Cardiac fibroblast (primary cell): ENCODE data around the gene COX4I2.

Experiments
- DNase-seq, 2 donors: peaks; one replicate each; pipeline versions ENCODE4 v3.0.0 to v3.0.0-alpha.2; 2010; ENCODE audit warnings: low read depth in 2 of 2
- H3K4me3 ChIP-seq, 2 donors: replicated peaks in 1 of 2; 1 replicate in 1 of 2; 2 replicates in 1 of 2; pipeline ENCODE4 v1.5.1; 2011; ENCODE audit warnings: low read depth in 2 of 2, low read length in 2 of 2, mild to moderate bottlenecking in 2 of 2, moderate library complexity in 1 of 2
- TF ChIP-seq, protein P1 (sequence below): IDR thresholded peaks from one replicate; pipeline ENCODE4 v1.5.1; 2011; ENCODE audit warnings: low read depth, mild to moderate bottlenecking, low read length, inconsistent platforms

COX4I2 gene

DNA sequence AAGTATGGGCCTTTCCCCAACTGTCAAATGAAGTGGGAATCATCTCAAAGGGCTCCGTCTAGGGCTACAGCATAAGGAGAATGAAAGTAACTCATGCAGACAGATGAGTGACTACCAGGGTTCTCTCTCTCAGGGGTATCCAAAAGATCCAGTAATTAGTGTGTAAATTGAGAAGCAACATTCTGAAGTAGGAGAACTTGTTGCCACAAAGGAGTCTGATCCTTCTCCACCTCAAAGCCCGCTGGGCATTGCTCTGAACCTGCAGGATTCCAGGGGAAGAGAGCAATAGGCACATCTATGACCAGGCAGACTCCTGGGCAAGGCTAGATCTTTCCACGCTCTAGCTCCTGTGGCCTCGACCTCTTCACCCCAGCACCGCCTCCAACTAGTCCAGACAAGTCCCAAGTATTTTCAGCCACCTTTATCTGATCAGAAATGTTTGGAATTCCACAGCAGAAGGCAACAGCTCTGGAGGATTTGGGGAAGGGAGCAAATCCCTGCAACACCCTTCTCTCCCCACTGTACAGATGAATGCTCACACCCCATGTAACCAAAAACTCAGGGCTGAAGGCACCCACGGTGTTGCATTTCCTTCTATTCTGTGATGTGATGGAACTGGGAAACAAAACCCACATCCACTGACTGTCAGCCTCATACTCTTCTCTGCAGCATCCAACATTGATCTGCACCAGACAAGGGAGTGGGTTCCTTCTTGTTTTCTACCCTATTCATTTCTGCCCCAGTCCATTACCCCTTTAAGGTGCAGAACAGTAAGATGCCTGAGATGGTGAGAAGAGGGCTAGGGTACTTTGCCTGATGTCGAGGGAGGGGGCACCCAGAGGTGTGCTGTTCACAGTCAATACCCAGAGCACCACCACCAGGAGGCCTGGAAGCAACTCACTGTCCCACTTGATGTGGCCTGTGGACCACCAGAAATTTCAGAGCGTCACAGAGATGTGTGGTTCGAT lies 41.0 kb downstream of the COX4I2 start:
- no peak overlapping the region for H3K4me3 ChIP-seq
- peak in 1 of 2 donors; percentile 61 for DNase-seq
- TF ChIP-seq, protein P1, sequence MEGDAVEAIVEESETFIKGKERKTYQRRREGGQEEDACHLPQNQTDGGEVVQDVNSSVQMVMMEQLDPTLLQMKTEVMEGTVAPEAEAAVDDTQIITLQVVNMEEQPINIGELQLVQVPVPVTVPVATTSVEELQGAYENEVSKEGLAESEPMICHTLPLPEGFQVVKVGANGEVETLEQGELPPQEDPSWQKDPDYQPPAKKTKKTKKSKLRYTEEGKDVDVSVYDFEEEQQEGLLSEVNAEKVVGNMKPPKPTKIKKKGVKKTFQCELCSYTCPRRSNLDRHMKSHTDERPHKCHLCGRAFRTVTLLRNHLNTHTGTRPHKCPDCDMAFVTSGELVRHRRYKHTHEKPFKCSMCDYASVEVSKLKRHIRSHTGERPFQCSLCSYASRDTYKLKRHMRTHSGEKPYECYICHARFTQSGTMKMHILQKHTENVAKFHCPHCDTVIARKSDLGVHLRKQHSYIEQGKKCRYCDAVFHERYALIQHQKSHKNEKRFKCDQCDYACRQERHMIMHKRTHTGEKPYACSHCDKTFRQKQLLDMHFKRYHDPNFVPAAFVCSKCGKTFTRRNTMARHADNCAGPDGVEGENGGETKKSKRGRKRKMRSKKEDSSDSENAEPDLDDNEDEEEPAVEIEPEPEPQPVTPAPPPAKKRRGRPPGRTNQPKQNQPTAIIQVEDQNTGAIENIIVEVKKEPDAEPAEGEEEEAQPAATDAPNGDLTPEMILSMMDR: no peak

DNA sequence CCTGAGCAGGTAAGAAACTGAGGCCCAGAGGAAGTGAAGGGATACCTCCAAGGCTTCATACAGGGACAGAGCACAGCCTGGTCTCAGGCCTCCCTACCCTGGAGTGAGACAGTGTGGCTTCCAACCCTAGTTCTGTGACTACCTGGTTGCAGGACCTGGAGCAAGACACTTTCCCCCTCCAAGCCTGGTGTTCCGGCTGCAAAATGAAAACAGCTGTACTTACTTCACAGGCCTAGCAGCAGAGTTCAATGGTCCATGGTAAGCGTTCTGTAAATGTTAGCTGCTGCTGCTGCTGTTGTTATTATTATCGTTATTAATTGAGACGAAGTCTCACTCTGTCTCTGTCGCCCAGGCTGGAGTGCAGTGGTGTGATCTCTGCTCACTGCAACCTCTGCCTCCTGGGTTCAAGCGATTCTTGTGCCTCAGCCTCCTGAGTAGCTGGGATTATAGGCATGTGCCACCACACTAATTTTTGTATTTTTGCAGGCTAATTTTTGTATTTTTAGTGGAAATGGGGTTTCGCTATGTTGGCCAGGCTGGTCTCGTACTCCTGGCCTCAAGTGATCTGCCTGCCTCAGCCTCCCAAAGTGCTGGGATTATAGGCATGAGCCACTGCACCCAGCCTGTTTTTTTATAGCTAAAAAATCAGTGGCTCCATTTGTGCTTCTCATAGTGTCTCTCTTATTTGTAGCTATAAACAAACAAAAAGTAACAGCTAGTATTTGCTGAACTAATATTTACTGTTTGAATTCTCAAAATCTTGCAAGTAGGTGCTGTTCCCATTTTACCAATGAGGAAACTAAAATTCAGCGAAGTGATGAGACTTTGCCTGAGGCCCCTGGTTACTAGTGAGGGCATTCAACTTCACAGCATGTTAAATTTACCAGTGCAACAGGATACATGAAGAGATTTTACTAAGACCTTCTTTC lies 41.9 kb downstream of the COX4I2 start:
- no peak overlapping the region for H3K4me3 ChIP-seq
- no peak for DNase-seq
- TF ChIP-seq, protein P1: no peak

DNA sequence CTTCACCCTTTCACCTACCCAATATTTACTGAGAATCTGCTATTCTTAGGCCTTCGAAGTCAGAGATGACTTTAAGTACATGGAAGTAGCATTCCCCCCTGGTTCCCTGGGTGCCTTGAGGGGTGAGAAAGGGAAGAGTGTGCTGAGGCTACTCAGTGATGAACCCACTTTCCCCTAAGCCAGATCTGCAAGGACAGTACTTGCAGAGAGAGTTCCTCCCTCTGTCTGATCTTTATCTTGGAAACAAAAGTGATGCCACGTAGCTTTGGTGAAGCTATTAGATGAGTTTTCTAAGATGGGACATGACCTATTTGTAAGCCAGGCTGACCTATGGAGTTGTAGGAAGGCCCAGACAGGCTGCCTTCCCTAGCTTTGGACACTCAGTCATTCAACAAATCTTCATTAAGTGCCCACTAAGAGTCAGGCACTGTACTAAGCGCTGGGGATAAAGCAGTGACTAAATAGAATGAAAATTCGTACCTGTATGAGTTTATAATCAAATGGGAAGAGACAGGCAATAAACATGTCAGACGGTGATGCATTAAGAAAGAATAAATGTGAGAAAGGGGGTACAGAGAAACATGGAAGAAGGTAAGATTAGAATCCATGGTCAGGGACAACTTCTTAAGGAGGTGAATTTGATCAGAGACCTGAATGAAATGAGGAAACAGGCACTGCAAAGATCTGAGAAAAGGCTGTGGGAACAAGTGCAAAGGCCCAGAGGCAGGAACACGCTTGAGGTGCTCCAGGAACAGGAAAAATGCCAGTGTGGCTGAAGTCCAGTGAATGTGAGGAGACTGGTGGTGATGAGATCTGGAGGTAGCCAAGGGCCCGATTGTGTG lies 42.8 kb downstream of the COX4I2 start:
- TF ChIP-seq, protein P1: no peak
- DNase-seq: no peak
- H3K4me3 ChIP-seq: no peak overlapping the region

DNA sequence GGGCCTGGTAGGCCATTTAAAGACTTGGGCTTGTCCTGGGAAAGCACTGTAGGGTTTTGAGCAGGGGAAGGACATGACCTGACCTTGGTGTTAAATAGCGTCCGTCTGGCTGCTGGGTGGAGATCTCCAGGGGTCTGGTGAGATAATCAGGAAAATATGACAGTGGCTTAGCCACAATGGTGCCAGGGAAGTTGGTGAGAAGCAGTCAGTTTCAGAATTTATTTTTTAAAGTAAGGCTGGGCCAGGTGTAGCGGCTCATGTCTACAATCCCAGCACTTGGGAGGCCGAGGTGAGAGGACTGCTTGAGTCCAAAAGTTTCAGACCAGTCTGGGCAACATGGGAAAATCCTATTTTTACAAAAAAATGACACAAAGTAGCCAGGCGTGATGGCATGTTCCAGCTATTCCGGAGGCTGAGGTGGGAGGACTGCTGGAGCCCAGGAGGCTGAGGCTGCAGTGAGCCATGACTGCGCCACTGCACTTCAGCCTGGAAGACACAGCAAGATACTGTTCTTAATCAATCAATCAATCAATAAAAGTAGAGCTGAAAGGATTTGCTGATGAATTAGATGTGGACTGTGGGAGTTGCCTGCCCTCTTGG lies 43.5 kb downstream of the COX4I2 start:
- TF ChIP-seq, protein P1: no peak
- H3K4me3 ChIP-seq: no peak overlapping the region
- DNase-seq: no peak

DNA sequence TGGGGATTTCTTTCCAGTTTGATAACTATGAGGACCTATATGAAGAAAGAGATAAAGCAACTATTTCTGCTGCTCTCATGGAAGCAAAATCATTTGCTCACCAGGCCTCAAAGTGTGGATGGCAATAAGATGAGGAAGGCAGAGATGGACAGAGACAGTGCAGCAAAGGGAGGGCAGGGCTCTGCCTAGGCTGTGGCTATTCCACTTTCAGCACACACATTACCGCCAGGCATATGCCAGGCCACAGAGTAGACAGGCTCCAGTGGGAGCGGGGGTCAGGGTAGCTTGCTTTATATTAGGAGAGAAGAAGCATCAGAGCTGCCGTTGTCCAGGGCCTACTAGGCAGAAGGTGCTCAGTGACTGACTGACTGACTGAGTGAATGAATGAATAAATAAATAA lies 44.1 kb downstream of the COX4I2 start:
- TF ChIP-seq, protein P1: no peak
- no peak overlapping the region for H3K4me3 ChIP-seq
- DNase-seq: no peak

DNA sequence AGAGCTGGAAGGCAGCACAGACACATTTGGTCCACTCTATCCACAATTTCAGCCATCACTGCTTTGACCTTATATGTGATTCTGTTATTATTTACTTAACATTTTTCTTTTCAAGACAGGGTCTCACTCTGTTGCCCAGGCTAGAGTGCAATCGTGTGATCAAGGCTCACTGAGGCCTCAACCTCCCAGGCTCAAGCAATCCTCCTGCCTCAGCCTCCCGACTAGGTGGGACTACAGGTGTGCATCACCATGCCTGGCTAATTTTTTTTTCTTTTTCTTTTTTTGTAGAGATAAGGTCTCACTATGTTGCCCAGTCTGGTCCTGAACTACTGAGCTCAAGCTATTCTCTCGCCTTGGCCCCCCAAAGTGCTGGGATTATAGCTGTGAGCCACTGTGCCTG lies 44.6 kb downstream of the COX4I2 start:
- no peak for DNase-seq
- no peak overlapping the region for H3K4me3 ChIP-seq

More for the DNA sequence above, 44.6 kb downstream of the COX4I2 start:
- TF ChIP-seq, protein P1: no peak
